BLaER1 (cell line): ENCODE measurements around the gene UNC79.

Experiments
- H3K27ac ChIP-seq: shearing (Covaris generic); formaldehyde crosslinking; 2 replicates; pipeline ENCODE4 v1.8.1; 2022
- H3K27me3 ChIP-seq: shearing (Covaris generic); formaldehyde crosslinking; 2 replicates; pipeline ENCODE4 v1.8.1; 2022
- H3K36me3 ChIP-seq: shearing (Covaris generic); formaldehyde crosslinking; 2 replicates; pipeline ENCODE4 v1.8.1; 2022
- H3K4me1 ChIP-seq: shearing (Covaris generic); formaldehyde crosslinking; 2 replicates; pipeline ENCODE4 v1.8.1; 2022
- H3K4me2 ChIP-seq: shearing (Covaris generic); formaldehyde crosslinking; 2 replicates; pipeline ENCODE4 v1.8.1; 2022
- H3K4me3 ChIP-seq: shearing (Covaris generic); formaldehyde crosslinking; 2 replicates; pipeline ENCODE4 v1.8.1; 2022
- H3K9ac ChIP-seq: shearing (Covaris generic); formaldehyde crosslinking; 2 replicates; pipeline ENCODE4 v1.8.1; 2022
- H3K9me3 ChIP-seq: shearing (Covaris generic); formaldehyde crosslinking; 2 replicates; pipeline ENCODE4 v1.8.1; 2022
- H4K20me1 ChIP-seq: shearing (Covaris generic); formaldehyde crosslinking; 2 replicates; pipeline ENCODE4 v1.8.1; 2022
- Cebpa-rat ChIP-seq: shearing (Covaris generic); IDR thresholded peaks from 2 replicates; pipeline ENCODE4 v1.8.1; 2022

UNC79 gene

GRCh38 chr14:93752980-93753561 lies 322.3 kb downstream of the UNC79 start:
- Histone ChIP-seq H3K9ac (no peak overlapping the region), H3K36me3 (no peaks in the 10 kb centered on the region), H4K20me1 (no peaks in the 10 kb centered on the region), H3K27me3 (no peaks in the 10 kb centered on the region), H3K9me3 (no peaks in the 10 kb centered on the region), H3K4me2 (peak overlapping the region; percentile 43; the same call in 1 of the 2 replicates), H3K4me3 (no peak overlapping the region), H3K27ac (no peak overlapping the region), H3K4me1 (peaks cover 25% of the 10 kb centered on the region)
- TF ChIP-seq Cebpa-rat = no peak

DNA sequence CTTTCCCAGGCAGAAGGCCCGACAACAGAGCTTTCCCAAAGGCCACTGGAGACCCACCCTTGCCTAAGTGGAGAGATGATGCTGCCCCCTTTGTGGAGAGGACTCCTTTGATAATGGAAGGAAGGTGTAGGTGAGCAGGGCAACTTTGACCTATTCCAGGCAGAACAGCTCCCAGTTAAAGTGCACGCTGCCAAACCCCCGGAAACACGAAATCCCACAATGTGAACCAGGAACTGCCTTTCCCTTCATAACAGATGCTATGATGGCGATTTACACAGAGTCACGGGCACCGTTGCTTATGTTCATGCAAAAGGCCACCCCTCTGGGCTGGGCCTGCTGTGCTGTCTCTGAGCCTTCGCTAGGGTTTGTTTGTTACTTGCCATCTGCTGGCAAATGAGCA lies 322.9 kb downstream of the UNC79 start:
- H3K27ac ChIP-seq = no peak overlapping the region
- peaks cover 25% of the 10 kb centered on the region for H3K4me1 ChIP-seq
- no peak overlapping the region for H3K4me2 ChIP-seq
- no peaks in the 10 kb centered on the region for H4K20me1 ChIP-seq
- H3K4me3 ChIP-seq = no peak overlapping the region
- no peak for TF ChIP-seq Cebpa-rat
- no peaks in the 10 kb centered on the region for H3K27me3 ChIP-seq
- H3K9me3 ChIP-seq = no peaks in the 10 kb centered on the region
- H3K9ac ChIP-seq = no peak overlapping the region
- H3K36me3 ChIP-seq = no peaks in the 10 kb centered on the region

DNA sequence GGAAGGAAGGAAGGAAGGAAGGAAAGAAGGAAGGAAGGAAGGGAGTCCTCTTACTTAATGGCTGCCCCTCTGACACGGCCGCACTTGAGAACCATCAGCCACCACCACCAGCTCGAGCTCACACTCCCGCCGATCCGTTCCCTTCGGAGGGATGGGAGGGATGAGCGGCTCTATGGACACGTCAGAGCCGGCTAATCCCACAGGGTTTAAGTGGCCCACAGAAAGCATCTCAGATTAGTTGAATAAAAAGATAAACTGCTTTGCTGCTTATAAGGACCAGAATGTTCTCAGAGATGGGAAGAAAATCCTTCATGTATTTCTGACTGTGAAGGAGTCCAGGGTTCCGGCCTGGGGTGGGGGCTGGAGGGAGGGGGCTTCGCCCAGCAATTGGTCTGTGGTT lies 326.5 kb downstream of the UNC79 start:
- no peak overlapping the region for H3K27ac ChIP-seq
- H3K9ac ChIP-seq = no peak overlapping the region
- H3K4me1 ChIP-seq = peaks cover 41% of the 10 kb centered on the region
- TF ChIP-seq Cebpa-rat = no peak
- no peak overlapping the region for H3K4me3 ChIP-seq
- no peaks in the 10 kb centered on the region for H3K9me3 ChIP-seq
- H4K20me1 ChIP-seq = no peaks in the 10 kb centered on the region
- H3K36me3 ChIP-seq = no peaks in the 10 kb centered on the region
- peak overlapping the region; percentile 28; the same call in 1 of the 2 replicates for H3K4me2 ChIP-seq
- no peaks in the 10 kb centered on the region for H3K27me3 ChIP-seq
